Body of pancreas (tissue), 4 donors: Measurements from ENCODE around the gene EPN3. TPM values are rescaled to one million over a fixed set of nuclear protein-coding genes. Genes with fewer than 3 reads are reported as not detected.
A peak's percentile ranks its signal among the peaks of the same experiment; 100 is the strongest.

Experiments used
- ATAC-seq: fragments of 150-250 bp; one replicate; pipeline ENCODE4 v1.9.1; 2016
- DNase-seq, 4 donors: peaks; one replicate each; pipeline ENCODE4 v3.0.0-alpha.2; 2019
- H3K27ac ChIP-seq, 4 donors: fragments of 200-600 bp; sonication (generic); 1 replicate in 3 of 4; 2 replicates in 1 of 4; pipeline versions ENCODE4 v1.5.1 to v1.6.1; 2016 to 2019; ENCODE audit warnings: mild to moderate bottlenecking in 1 of 4, mixed read lengths in 1 of 4, moderate library complexity in 1 of 4
- H3K27me3 ChIP-seq, 2 donors: fragments of 200-600 bp; sonication (generic); one replicate each; pipeline ENCODE4 v1.6.0; 2016; ENCODE audit warnings: mild to moderate bottlenecking in 1 of 2
- H3K36me3 ChIP-seq, 2 donors: fragments of 200-600 bp; sonication (generic); replicated peaks in 1 of 2; 2 replicates each; pipeline ENCODE4 v1.5.1; 2016; ENCODE audit warnings: low read depth in 2 of 2; ENCODE audit not compliant: insufficient read depth in 1 of 2
- H3K4me1 ChIP-seq: fragments of 200-600 bp; sonication (generic); one replicate; pipeline ENCODE4 v1.6.0; 2016
- H3K4me3 ChIP-seq, 2 donors: fragments of 200-600 bp; sonication (generic); 1 replicate in 1 of 2; 2 replicates in 1 of 2; pipeline ENCODE4 v1.5.1; 2016 to 2019
- H3K9me3 ChIP-seq, 3 donors: fragments of 200-600 bp; sonication (generic); 1 replicate in 2 of 3; 2 replicates in 1 of 3; pipeline ENCODE4 v1.5.1; 2016
- CTCF ChIP-seq, 7 experiments: fragments of 450-650 bp in 4 of 7; fragments of 200-600 bp in 3 of 7; sonication (generic) in 3 of 7; IDR thresholded peaks; one replicate each; pipeline ENCODE4 v1.5.1; 2016 to 2019; ENCODE audit warnings: antibody characterized with exemption in 7 of 7
- POLR2A ChIP-seq, 3 donors: fragments of 450-650 bp; IDR thresholded peaks; one replicate each; pipeline ENCODE4 v1.6.1; 2016; ENCODE audit warnings: antibody characterized with exemption in 3 of 3, mild to moderate bottlenecking in 2 of 3
- whole genome bisulfite sequencing, 2 donors: methylation state at CpG; one replicate each; pipeline ENCODE4 v1.1.5; 2017; 5-methylcytosine and 5-hydroxymethylcytosine counted together
- intact Hi-C: fragments of 100-400 bp; cut with DNase I; formaldehyde crosslinking; loops from one replicate; pipeline ENCODE4 v1.15.1; 2023
- total RNA-seq, 2 donors: library from RNA; depleted of rRNA; stranded (reverse); fragments of >200 nt; gene quantifications; one replicate each; pipeline ENCODE4 v1.1.0, GENCODE V29; 2016

The EPN3 gene
- total RNA-seq, 2 donors from 2014 or later, result 11.9 to 20.1 TPM

GRCh38 chr17:50531428-50532025 is 1.0 kb upstream of the EPN3 start:
- no peaks in the 10 kb centered on the region for H3K36me3 ChIP-seq
- no peak for ATAC-seq
- peak overlapping the region in 3 of 4 donors; percentile 89 to 96 (median 92) for H3K27ac ChIP-seq
- H3K27me3 ChIP-seq, result no peaks in the 10 kb centered on the region
- TF ChIP-seq POLR2A (IDR thresholded peaks at IDR 0.05), result no peak
- no peak for TF ChIP-seq CTCF (IDR thresholded peaks at IDR 0.05)
- 18 to 38% methylated on average over 4 to 6 of the region's 6 CpGs for WGBS, 2 donors
- DNase-seq, result no peak
- peaks cover 59% of the 10 kb centered on the region for H3K4me1 ChIP-seq
- intact Hi-C loops, result loop anchor here (5.0 kb wide), 1 partner anchor 49 kb away; no protein-coding TSS in a partner anchor
- H3K4me3 ChIP-seq, result no peak overlapping the region
- H3K9me3 ChIP-seq, result no peaks in the 10 kb centered on the region

GRCh38 chr17:50533185-50533584 is 650 bp downstream of the EPN3 start:
- Histone ChIP-seq H3K27me3 (no peaks in the 10 kb centered on the region), H3K27ac (peak overlapping the region; percentile 79 to 96 (median 90)), H3K4me3 (peak overlapping the region; percentile 16 to 28), H3K4me1 (peaks cover 74% of the 10 kb centered on the region), H3K9me3 (no peaks in the 10 kb centered on the region), H3K36me3 (peaks cover 3 to 5% of the 10 kb centered on the region in 2 donors)
- DNase-seq, result peak in 2 of 4 donors; percentile 31 to 44
- ATAC-seq, result no peak
- WGBS, 2 donors, result 0 to 5% methylated on average over 1 to 5 of the region's 5 CpGs
- TF ChIP-seq POLR2A (IDR thresholded peaks at IDR 0.05) (no peak), CTCF (IDR thresholded peaks at IDR 0.05) (no peak)
- intact Hi-C loops, result loop anchor here (5.0 kb wide), 1 partner anchor 51 kb away; no protein-coding TSS in a partner anchor

GRCh38 chr17:50533720-50534148 is 1.2 kb downstream of the EPN3 start:
- intact Hi-C loops, result loop anchor here (5.0 kb wide), 1 partner anchor 51 kb away; no protein-coding TSS in a partner anchor
- H3K27ac ChIP-seq, result peak overlapping the region; percentile 79 to 96 (median 90)
- peak in 2 of 3 donors; percentile 56 to 58 for TF ChIP-seq POLR2A (IDR thresholded peaks at IDR 0.05)
- no peak for TF ChIP-seq CTCF (IDR thresholded peaks at IDR 0.05)

GRCh38 chr17:50534222-50534978 is 1.9 kb downstream of the EPN3 start:
- Histone ChIP-seq H3K9me3 (no peaks in the 10 kb centered on the region), H3K4me3 (no peak overlapping the region), H3K4me1 (peaks cover 79% of the 10 kb centered on the region), H3K36me3 (peaks cover 5% of the 10 kb centered on the region in 2 donors), H3K27me3 (no peaks in the 10 kb centered on the region), H3K27ac (peak overlapping the region; percentile 79 to 96 (median 90))
- TF ChIP-seq POLR2A (IDR thresholded peaks at IDR 0.05) (peak; percentile 63 to 74 (median 67)), CTCF (IDR thresholded peaks at IDR 0.05) (peak; percentile 36 to 79 (median 62))
- peak; percentile 80 to 89 (median 82) for DNase-seq
- WGBS, 2 donors, result 6 to 10% methylated on average over 15 to 24 of the region's 24 CpGs
- intact Hi-C loops, result loop anchor here (5.0 kb wide), 1 partner anchor 52 kb away; no protein-coding TSS in a partner anchor
- ATAC-seq, result peak; percentile 82

More at GRCh38 chr17:50533720-50534148, 1.2 kb downstream of the EPN3 start:
- no peaks in the 10 kb centered on the region for H3K27me3 ChIP-seq
- peaks cover 5% of the 10 kb centered on the region in 2 donors for H3K36me3 ChIP-seq
- WGBS, 2 donors, result 1% methylated on average over 16 to 17 of the region's 17 CpGs
- ATAC-seq (peak; percentile 82), DNase-seq (peak; percentile 84 to 91 (median 87))
- H3K4me3 ChIP-seq, result peak overlapping the region; percentile 16 to 28
- no peaks in the 10 kb centered on the region for H3K9me3 ChIP-seq
- H3K4me1 ChIP-seq, result peaks cover 74% of the 10 kb centered on the region
